ENCODE measurements around the gene BBS12.
A peak's percentile ranks its signal among the peaks of the same experiment; 100 is the strongest.

Gene BBS12

GRCh38 chr4:122716825-122717448 is 15.6 kb upstream of the BBS12 start:
- DNase-seq, result peak; percentile 6 to 53 (median 36)

GRCh38 chr4:122718281-122718680 is 14.2 kb upstream of the BBS12 start:
- no peak for DNase-seq

- no peak for DNase-seq
Measured at GRCh38 chr4:122722256-122722655, 10.2 kb upstream of the BBS12 start.

GRCh38 chr4:122728856-122729255 is 3.6 kb upstream of the BBS12 start:
- no peak for DNase-seq

GRCh38 chr4:122731676-122732075 is 828 bp upstream of the BBS12 start:
- no peak for DNase-seq

GRCh38 chr4:122733787-122734120 is 1.2 kb downstream of the BBS12 start:
- DNase-seq, result no peak

GRCh38 chr4:122739174-122739573 is 6.7 kb downstream of the BBS12 start:
- DNase-seq, result no peak

- no peak for DNase-seq
Measured at GRCh38 chr4:122742933-122743829, 10.7 kb downstream of the BBS12 start.

- no peak for DNase-seq
Measured at GRCh38 chr4:122744229-122744628, 11.7 kb downstream of the BBS12 start.

GRCh38 chr4:122746485-122746965 is 14.0 kb downstream of the BBS12 start:
- no peak for DNase-seq

- DNase-seq, result no peak
Measured at GRCh38 chr4:122747068-122747467, 14.6 kb downstream of the BBS12 start.

- no peak for DNase-seq
Measured at GRCh38 chr4:122747883-122748282, 15.4 kb downstream of the BBS12 start.

GRCh38 chr4:122749704-122750454 is 17.4 kb downstream of the BBS12 start:
- no peak for DNase-seq

- no peak for DNase-seq
Measured at GRCh38 chr4:122755675-122756074, 23.2 kb downstream of the BBS12 start.

GRCh38 chr4:122758033-122758432 is 25.5 kb downstream of the BBS12 start:
- DNase-seq, result no peak

GRCh38 chr4:122759639-122760310 is 27.3 kb downstream of the BBS12 start:
- DNase-seq, result no peak

GRCh38 chr4:122762520-122762919 is 30.0 kb downstream of the BBS12 start:
- no peak for DNase-seq

- no peak for DNase-seq
Measured at GRCh38 chr4:122762966-122763716, 30.6 kb downstream of the BBS12 start.

- DNase-seq, result no peak
Measured at GRCh38 chr4:122764071-122764820, 31.7 kb downstream of the BBS12 start.

- DNase-seq, result no peak
Measured at GRCh38 chr4:122764821-122765215, 32.3 kb downstream of the BBS12 start.

- no peak for DNase-seq
Measured at GRCh38 chr4:122765692-122766352, 33.3 kb downstream of the BBS12 start.

Measured in activated CD4-positive, CD25-positive, alpha-beta regulatory T cell (primary cell).